T47D (cell line): ENCODE data around the gene SYT1.

Source experiments
- DNase-seq, 2 experiments: peaks; one replicate each; pipeline versions ENCODE4 v3.0.0 to v3.0.0-alpha.2; 2011 to 2012; ENCODE audit warnings: low read depth in 1 of 2, low spot score in 1 of 2
- JUND ChIP-seq: IDR thresholded peaks from 2 replicates; pipeline ENCODE4 v1.6.1; 2012; ENCODE audit warnings: low read depth
- in situ Hi-C: cut with HindIII; loops from 2 replicates; pipeline ENCODE4 v1.10.0; 2016; ENCODE audit warnings: low sequenced_read_pairs, low pct_unique_long_range_greater_than_20kb

Gene SYT1

DNA sequence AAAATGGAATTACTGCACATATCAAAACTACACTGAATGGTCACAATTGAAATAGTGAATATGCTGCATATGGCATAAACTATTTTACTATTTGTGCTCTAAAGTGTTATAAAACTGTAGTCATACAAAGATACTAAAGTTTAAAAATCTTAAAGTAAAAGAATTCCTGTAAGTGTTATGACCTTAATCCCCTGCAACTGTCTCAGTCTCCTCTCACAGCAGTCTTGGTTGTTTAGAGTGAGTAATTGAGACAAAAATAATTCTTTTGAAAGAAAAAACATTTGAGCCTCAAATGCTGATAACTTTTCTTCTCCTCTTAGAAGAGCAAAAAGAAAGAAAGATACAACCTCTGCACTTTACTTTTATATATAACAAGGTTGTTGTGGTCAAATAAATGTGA, 99.9 kb downstream of the SYT1 start:
- TF ChIP-seq JUND: no peak
- DNase-seq: no peak
- in situ Hi-C loops: no loop called here

DNA sequence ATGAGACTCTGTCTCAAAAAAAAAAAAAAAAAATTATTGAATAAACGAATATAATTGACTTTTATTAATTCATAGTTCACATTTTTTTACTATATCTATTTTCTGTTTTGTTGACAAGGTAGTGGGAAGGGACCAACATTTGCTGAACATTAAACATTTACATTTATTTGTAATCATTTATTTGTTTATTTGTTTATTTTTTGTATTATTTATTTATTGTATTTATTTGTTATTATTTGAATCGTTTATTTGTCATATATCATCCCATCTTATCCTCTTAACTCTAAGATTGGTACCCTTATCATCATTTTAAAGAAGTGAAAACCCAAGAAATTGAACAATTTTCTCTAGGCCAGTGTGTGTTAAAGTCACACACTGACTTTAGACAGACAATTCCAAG, 101.5 kb downstream of the SYT1 start:
- in situ Hi-C loops: no loop called here

DNA sequence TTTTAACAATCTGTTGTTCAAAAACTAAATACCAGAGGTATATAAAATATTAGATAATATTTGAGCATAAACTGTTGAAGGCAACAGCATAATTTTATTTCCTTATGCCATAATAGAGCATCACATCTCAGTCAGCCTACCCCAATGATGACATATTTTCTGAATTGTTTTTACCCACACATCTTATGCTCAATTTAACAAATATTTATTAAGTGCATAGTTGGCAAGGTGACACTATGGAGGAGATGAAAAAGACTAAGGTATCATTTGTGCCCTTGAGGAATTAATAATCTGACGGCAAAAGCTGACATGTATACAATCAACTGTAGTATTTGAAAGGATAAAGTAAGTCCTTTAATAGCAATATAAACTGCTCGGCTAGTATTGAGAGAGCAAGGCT, 102.4 kb downstream of the SYT1 start:
- in situ Hi-C loops: no loop called here
- no peak for TF ChIP-seq JUND
- DNase-seq: no peak

More for the DNA sequence above, 101.5 kb downstream of the SYT1 start:
- no peak for TF ChIP-seq JUND
- no peak for DNase-seq

DNA sequence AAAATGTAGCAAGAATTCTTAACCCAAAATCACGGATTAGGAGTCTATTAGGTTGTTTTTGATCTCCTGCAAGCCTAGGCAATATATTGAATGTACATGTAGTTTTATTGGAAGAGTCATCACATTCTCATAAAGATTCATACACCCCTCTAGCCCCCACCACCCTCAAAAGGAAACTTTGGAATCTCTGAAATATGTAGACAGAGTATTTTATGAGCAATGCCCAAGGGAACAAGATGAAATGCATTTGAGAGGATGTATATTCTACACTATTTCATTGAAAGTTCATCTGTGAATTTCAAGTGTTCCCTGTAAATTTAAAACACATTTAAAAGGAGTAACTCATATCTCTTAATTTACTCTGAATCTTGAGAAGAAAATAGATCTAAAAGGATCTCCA, 103.7 kb downstream of the SYT1 start:
- no peak for TF ChIP-seq JUND

DNA sequence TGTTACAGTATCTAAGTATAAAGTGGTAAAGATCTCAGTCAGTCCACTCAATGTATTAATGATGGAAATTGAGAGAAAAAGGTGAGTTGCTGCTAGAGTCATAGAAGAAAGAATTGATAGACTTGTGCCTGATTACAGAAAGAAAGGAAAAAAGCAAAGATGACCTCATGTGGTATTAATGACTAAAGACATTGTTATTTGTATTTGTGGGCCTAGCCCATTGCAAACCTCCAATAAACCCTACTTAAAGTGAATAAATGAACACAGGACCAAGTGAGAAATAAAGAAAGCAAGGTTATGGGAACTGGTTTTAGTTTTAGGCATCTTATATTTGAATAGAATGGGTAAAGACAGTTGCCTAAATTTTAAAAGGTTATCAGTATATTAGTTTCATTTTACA, 105.5 kb downstream of the SYT1 start:
- DNase-seq: no peak
- in situ Hi-C loops: no loop called here
- TF ChIP-seq JUND: no peak

More for the DNA sequence above, 103.7 kb downstream of the SYT1 start:
- in situ Hi-C loops: no loop called here
- no peak for DNase-seq

DNA sequence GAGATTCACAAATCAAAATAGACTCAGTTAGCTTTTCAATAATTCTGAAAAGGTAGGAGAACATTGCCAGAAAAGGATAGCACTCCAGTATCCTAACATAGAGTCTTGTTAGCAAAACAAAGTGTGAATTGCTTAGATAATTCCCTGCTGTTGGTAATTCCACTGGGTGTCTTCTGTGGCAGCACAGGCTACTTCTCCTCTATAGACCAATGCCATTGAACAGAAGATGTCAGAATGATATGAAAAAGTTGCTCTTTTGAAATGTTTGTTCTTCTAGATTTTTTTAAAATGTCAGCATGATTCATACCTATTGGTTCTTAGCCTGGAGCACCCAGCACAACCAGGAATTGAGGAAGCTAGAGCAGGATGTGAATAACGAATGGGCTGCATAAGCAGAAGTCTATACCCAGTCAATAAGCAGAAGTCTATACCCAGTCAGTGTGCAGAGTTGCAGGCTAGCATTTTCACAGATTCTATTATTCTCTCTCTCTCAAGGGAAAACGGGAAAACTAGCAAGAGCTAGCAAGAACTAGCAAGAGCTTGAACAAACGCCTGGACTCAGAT, 112.8 kb downstream of the SYT1 start:
- no peak for DNase-seq
- in situ Hi-C loops: no loop called here

DNA sequence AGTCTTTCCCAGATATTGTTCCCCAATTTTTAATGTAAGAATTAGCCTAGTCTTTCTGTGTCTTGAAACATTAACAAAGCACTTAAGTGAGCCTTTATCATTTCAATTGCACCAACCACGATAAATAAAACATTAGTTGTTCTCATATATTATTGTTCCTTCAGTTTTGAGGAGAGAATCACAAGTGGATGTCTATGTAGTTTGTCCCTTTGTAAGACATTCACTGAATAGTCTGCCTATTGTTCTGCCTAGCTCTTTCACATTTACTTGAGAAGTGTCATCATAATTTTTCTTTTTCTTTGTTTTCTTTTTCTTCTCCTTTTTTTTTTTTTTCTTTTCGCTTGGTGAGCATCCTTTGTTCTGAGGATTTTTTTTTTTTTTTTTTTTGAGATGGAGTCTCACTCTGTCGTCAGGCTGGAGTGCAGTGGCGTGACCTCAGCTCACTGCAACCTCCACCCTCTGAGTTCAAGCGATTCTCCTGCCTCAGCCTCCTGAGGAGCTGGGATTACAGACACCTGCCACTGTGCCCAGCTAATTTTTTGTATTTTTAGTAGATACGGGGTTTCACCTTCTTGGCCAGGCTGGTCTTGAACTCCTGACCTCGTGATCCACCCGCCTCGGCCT, 129.7 kb downstream of the SYT1 start:
- no peak for TF ChIP-seq JUND
- DNase-seq: no peak
- in situ Hi-C loops: no loop called here

More for the DNA sequence above, 112.8 kb downstream of the SYT1 start:
- no peak for TF ChIP-seq JUND

DNA sequence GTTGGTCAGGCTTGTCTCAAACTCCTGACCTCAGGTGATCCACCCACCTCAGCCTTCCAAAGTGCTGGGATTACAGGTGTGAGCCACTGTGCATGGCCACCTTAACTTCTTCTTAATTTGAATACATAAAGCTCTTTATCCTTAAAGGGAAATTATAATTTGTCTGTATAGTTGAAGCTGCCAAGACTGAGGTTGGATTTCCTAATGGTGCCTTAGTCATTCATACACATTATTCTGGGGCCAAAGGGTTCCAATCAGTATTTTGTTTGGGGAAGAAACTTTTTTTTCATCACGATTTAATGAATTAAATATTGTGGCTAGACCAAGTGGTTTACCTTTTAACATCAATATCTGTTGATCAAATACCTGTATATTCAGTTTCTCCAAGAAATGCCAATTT, 135.9 kb downstream of the SYT1 start:
- no peak for DNase-seq
- in situ Hi-C loops: no loop called here
- TF ChIP-seq JUND: no peak

DNA sequence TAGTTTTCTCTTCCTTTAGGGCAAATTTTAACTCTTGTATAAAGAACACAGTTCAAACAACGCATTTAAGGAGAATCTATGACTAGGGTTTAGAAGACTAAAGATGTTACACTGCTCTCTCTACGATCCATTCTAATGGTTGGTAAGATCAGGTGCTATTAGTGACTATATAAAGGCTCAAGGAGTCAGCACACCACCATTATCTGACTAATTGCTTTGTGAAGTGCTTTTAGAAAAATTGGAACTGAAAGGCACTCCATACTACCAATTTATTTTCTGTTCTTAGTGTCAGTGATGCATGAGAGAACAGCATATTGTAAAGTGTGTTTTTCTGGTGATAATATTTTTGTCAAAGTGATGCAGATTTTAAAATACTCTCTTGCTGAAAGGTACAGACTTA, 136.8 kb downstream of the SYT1 start:
- in situ Hi-C loops: no loop called here
- no peak for TF ChIP-seq JUND
- DNase-seq: no peak

DNA sequence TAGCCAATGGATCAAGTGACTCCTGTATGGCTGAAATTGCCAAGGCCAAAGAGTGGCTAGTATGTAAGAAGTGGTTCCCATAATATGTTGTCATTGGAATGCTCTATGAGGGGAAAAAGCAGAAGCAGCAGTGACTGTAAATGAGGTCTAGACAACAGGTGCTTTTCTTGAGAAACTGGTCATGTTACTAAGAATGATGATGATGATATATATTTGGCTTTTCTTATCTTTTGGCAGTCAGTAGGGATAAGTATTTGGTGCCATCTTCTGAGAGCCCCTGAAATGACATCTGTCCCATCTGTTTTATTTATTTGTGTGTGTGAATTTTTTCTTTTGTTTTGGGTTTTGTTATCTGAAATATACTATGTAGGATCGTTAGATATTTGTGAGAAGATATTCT, 141.7 kb downstream of the SYT1 start:
- no peak for TF ChIP-seq JUND
- in situ Hi-C loops: no loop called here
- peak in 1 of 2 experiments; percentile 14 for DNase-seq

DNA sequence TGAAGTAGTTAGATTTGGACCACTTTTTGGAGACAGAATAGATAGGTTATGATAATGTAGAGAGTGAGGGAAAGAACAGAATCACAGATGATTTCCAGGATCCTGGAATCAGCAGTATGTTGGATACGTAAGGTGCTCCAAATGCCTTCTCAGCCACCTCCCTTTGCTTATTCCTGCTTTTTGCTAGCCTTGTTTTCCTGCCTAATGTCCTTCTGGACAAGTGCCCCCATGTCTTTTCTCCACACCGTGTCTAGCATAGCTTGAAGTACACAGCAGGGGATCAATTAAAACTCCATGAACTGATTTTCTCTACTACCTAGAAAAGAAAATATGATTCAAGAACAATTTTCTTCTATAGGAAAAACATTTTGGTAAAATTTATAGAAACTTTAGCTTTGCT, 144.0 kb downstream of the SYT1 start:
- TF ChIP-seq JUND: no peak
- no peak for DNase-seq
- in situ Hi-C loops: no loop called here

DNA sequence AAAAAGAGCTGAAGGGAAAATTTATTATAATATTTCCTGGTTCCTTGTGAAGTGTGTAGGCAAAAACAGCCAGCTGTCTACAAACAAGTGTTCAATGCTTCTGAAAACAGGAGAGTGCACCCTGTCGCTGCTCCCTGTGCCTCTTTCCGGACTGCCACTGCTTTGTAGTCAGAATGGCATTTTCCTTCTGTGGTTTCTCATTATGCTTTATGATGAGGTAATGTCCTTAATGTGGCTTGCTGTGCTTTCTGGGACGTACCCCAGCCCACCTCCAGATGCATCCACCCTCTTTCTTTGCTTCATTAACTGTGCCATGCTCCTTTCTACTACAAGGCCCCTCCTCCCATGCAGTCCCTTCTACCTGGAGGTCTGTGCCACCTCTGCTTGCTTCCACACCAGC, 148.1 kb downstream of the SYT1 start:
- DNase-seq: no peak
- in situ Hi-C loops: no loop called here
- no peak for TF ChIP-seq JUND

DNA sequence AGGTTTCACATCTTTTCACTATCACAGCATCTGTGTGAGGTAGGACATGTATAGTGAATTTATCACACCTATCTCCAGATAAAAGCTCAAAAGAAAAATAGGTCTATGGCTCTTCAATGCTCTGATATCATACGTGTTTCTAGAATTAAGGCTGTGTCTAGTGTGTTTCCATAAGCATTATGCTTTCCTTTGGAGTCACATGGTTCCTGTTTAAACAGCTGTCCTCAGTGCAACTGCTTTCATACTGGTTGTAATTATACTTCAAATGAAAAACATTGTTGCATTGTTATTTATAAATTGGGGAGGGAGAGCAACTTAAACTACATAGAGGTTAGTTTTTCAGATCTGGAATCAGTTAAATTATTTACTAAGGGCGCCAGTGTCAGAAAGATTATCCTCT, 151.6 kb downstream of the SYT1 start:
- DNase-seq: no peak
- no peak for TF ChIP-seq JUND
- in situ Hi-C loops: no loop called here

DNA sequence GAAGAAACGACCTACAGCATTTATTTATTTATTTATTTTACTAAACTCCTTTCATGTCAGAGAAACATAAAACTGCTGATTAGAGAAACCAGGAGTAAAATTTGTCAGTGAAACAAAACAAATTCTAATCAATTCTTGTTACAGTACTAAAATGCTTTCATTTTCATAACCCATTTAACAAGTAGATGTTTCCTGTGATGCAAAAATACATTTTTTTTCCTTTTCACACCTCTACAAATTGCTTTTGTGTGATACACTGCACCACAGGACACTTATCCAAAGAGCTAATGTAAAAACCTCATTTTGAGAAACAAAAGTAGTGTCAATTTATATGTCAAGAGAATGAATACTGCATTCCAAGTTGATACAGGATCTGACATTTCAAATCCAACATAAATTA, 155.1 kb downstream of the SYT1 start:
- in situ Hi-C loops: no loop called here
- DNase-seq: no peak

More for the DNA sequence above, 155.1 kb downstream of the SYT1 start:
- no peak for TF ChIP-seq JUND
